A549 (cell line): ENCODE data around the gene FCMR. TPM values are rescaled to one million over a fixed set of nuclear protein-coding genes. Genes with fewer than 3 reads are reported as not detected.

Source experiments
- ATAC-seq, 2 experiments: fragments of 200-7000 bp in 1 of 2; fragments of >200 bp in 1 of 2; cut with Nextera tagmentation in 1 of 2; cut with Tn5 transposase in 1 of 2; 3 replicates each; pipeline versions ENCODE4 v1.8.0 to v1.9.1; 2018 to 2020; ENCODE audit warnings: mild to moderate bottlenecking in 1 of 2, moderate library complexity in 1 of 2
- CTCF ChIA-PET: fragments of 300-600 bp; sonication (Branson Sonifier 250); formaldehyde crosslinking; extraction: SDS; loops from one replicate; lab custom pipeline; 2021; ENCODE audit warnings: antibody characterized with exemption, inconsistent platforms; lab: Yijun Ruan, JAX
- POLR2A ChIA-PET: fragments of 350-600 bp; formaldehyde crosslinking; extraction: SDS; loops from one replicate; lab custom pipeline; 2021; ENCODE audit warnings: antibody characterized with exemption, inconsistent platforms; lab: Yijun Ruan, JAX
- DNase-seq, 2 experiments: peaks; one replicate each; pipeline versions ENCODE4 v3.0.0 to v3.0.0-alpha.2; 2011 to 2016; ENCODE audit warnings: low read depth in 1 of 2, low spot score in 1 of 2
- FAIRE-seq: peaks from 2 replicates; lab custom pipeline; 2011; peaks lifted over from hg19 to GRCh38; lab: Jason Lieb, UNC
- H3K27ac ChIP-seq, 2 experiments: fragments of >200 bp; sonication (Bioruptor Twin); formaldehyde crosslinking; 3 replicates each; pipeline ENCODE4 v1.5.1; 2016 to 2017
- H3K4me1 ChIP-seq: fragments of >200 bp; sonication (Bioruptor Twin); formaldehyde crosslinking; 3 replicates; pipeline ENCODE4 v1.6.1; 2016
- H3K4me2 ChIP-seq: fragments of >200 bp; sonication (Bioruptor Twin); formaldehyde crosslinking; 3 replicates; pipeline ENCODE4 v1.6.1; 2016
- H3K4me3 ChIP-seq: fragments of >200 bp; sonication (Bioruptor Twin); formaldehyde crosslinking; 3 replicates; pipeline ENCODE4 v1.5.1; 2016
- H3K9me3 ChIP-seq: fragments of >200 bp; sonication (Bioruptor Twin); formaldehyde crosslinking; 3 replicates; pipeline ENCODE4 v1.6.1; 2016
- CBX2 ChIP-seq: fragments of 200-600 bp; sonication (generic); IDR thresholded peaks from 2 replicates; pipeline ENCODE4 v1.6.1; 2016; ENCODE audit warnings: low read depth, mild to moderate bottlenecking, borderline replicate concordance
- CEBPB ChIP-seq, 2 experiments: fragments of >200 bp in 1 of 2; sonication (Bioruptor Twin) in 1 of 2; formaldehyde crosslinking in 1 of 2; IDR thresholded peaks; 2 replicates each; pipeline ENCODE4 v1.6.1; 2012 to 2016
- EHF ChIP-seq: fragments of 250-450 bp; sonication (Bioruptor Pico); IDR thresholded peaks from 2 replicates; pipeline ENCODE4 v1.5.0; 2020; ENCODE audit warnings: mild to moderate bottlenecking
- EHMT2 ChIP-seq: fragments of 200-600 bp; sonication (generic); IDR thresholded peaks from 2 replicates; pipeline ENCODE4 v1.6.1; 2016; ENCODE audit warnings: antibody characterized with exemption, low read depth, mild to moderate bottlenecking, moderate library complexity
- FOSB ChIP-seq: fragments of 250-450 bp; sonication (Bioruptor Pico); IDR thresholded peaks from 2 replicates; pipeline ENCODE4 v1.5.0; 2020; ENCODE audit warnings: mild to moderate bottlenecking, moderate library complexity
- HDAC2 ChIP-seq: fragments of 200-600 bp; sonication (generic); IDR thresholded peaks from 2 replicates; pipeline ENCODE4 v1.6.1; 2016
- HOXA7 ChIP-seq: fragments of 250-450 bp; sonication (Bioruptor Pico); IDR thresholded peaks from 2 replicates; pipeline ENCODE4 v1.5.0; 2020; ENCODE audit warnings: mild to moderate bottlenecking, moderate library complexity
- JUN ChIP-seq, 2 experiments: fragments of >200 bp; sonication (Bioruptor Twin); formaldehyde crosslinking; IDR thresholded peaks; 2 replicates in 1 of 2; 3 replicates in 1 of 2; pipeline ENCODE4 v1.6.1; 2016 to 2017
- NR3C1 ChIP-seq: fragments of >200 bp; sonication (Bioruptor Twin); formaldehyde crosslinking; IDR thresholded peaks from 3 replicates; pipeline ENCODE4 v1.6.1; 2017
- RCOR1 ChIP-seq: fragments of 150-350 bp; IDR thresholded peaks from 2 replicates; pipeline ENCODE4 v1.6.1; 2014; ENCODE audit warnings: antibody characterized with exemption, low read length, low read depth
- RFX5 ChIP-seq: fragments of 450-650 bp; IDR thresholded peaks from 2 replicates; pipeline ENCODE4 v1.7.1; 2014; ENCODE audit warnings: antibody characterized with exemption, mild to moderate bottlenecking, moderate library complexity
- RNF2 ChIP-seq: fragments of 200-600 bp; sonication (generic); IDR thresholded peaks from 2 replicates; pipeline ENCODE4 v1.6.1; 2016; ENCODE audit warnings: low read depth, mild to moderate bottlenecking, antibody characterized with exemption, moderate library complexity, borderline replicate concordance
- TFCP2L1 ChIP-seq: fragments of 250-450 bp; sonication (Bioruptor Pico); IDR thresholded peaks from 2 replicates; pipeline ENCODE4 v1.5.0; 2021; ENCODE audit warnings: mild to moderate bottlenecking
- TP53 ChIP-seq: fragments of 250-450 bp; sonication (Bioruptor Pico); IDR thresholded peaks from 2 replicates; pipeline ENCODE4 v1.5.0; 2021; ENCODE audit warnings: mild to moderate bottlenecking, moderate library complexity
- ZSCAN20 ChIP-seq: fragments of 250-450 bp; sonication (Bioruptor Pico); IDR thresholded peaks from 2 replicates; pipeline ENCODE4 v1.8.0; 2022; ENCODE audit warnings: mild to moderate bottlenecking, moderate library complexity
- WGBS: methylation state at CpG from one replicate; pipeline ENCODE4 v1.1.6; 2017; ENCODE audit errors: missing lambda C conversion rate; 5-methylcytosine and 5-hydroxymethylcytosine counted together
- polyA minus RNA-seq: library from RNA; depleted of rRNA, polyadenylated mRNA; stranded (reverse); fragments of >200 nt; gene quantifications from 2 replicates; pipeline ENCODE4 v1.2.3, GENCODE V29; 2011; rRNA and poly(A)+ RNA removed
- polyA plus RNA-seq, 4 experiments: library from polyadenylated mRNA; depleted of rRNA in 3 of 4; stranded (reverse); fragments of >200 nt; fragmentation: RNase III in 1 of 4; extraction: RNeasy Plus Mini Kit Qiagen cat#74134 plus additional on column Dnase treatment in 1 of 4; gene quantifications; 2 replicates in 3 of 4; 3 replicates in 1 of 4; pipeline ENCODE4 v1.2.3, GENCODE V29; 2011 to 2017
- TF ChIP-seq, protein P1 (sequence below): fragments of >200 bp; sonication (Bioruptor Twin); formaldehyde crosslinking; IDR thresholded peaks from 2 replicates; pipeline ENCODE4 v1.6.1; 2016
- TF ChIP-seq, protein P2 (sequence below): fragments of >200 bp; sonication (Bioruptor Twin); formaldehyde crosslinking; IDR thresholded peaks from 3 replicates; pipeline ENCODE4 v1.5.1; 2016
- TF ChIP-seq, protein P3 (sequence below): fragments of >200 bp; sonication (Bioruptor Twin); formaldehyde crosslinking; IDR thresholded peaks from 3 replicates; pipeline ENCODE4 v1.6.1; 2016
- TF ChIP-seq, protein P4 (sequence below): fragments of 250-450 bp; sonication (Bioruptor Pico); IDR thresholded peaks from 2 replicates; pipeline ENCODE4 v1.5.0; 2020; ENCODE audit warnings: low read depth, mild to moderate bottlenecking, moderate library complexity
- TF ChIP-seq, protein P5 (sequence below): fragments of 200-600 bp; sonication (generic); IDR thresholded peaks from 2 replicates; pipeline ENCODE4 v1.6.1; 2016; ENCODE audit warnings: antibody characterized with exemption, mild to moderate bottlenecking, moderate library complexity
- TF ChIP-seq, protein P6 (sequence below): fragments of 450-650 bp; IDR thresholded peaks from 2 replicates; pipeline ENCODE4 v1.6.1; 2014; ENCODE audit warnings: antibody characterized with exemption

The FCMR gene, protein sequence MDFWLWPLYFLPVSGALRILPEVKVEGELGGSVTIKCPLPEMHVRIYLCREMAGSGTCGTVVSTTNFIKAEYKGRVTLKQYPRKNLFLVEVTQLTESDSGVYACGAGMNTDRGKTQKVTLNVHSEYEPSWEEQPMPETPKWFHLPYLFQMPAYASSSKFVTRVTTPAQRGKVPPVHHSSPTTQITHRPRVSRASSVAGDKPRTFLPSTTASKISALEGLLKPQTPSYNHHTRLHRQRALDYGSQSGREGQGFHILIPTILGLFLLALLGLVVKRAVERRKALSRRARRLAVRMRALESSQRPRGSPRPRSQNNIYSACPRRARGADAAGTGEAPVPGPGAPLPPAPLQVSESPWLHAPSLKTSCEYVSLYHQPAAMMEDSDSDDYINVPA
- polyA plus RNA-seq (2011; rRNA removed) (0.19 and 0.73 TPM in 2 replicates), polyA plus RNA-seq (2017; fragmentation: RNase III; extraction: RNeasy Plus Mini Kit Qiagen cat#74134 plus additional on column Dnase treatment) (0.93 to 1.3 TPM (median 1.0 TPM) in 3 replicates), polyA minus RNA-seq (0.58 and 0.91 TPM in 2 replicates)
- 0.94 and 1.2 TPM in 2 replicates for polyA plus RNA-seq (2012; cell fraction: cytosol; rRNA removed)
- polyA plus RNA-seq (2012; cell fraction: nucleus; rRNA removed), result 0.58 and 0.61 TPM in 2 replicates

DNA sequence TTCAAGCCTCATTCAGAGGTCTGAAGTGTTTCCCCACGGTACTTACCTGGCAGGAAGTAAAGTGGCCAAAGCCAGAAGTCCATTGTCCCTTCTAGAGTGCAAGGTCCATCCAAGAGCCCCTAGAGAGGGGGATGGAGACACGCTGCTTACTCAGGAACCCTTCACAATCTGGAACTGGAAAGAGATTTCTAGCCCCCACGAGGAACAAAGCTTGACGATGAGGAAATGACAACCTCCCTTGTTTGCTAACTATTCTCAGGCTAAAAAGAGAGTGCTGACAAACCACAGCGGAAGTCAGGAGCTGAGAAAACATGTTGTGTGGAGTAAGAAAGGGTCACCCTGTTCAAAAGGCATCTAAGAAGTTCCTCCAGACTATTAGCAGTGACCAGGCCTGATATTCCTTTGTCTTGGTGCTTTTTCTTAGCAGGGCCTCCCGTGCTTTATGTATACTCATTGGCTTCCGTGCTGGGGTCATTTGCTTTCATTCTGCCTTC lies at the start of gene FCMR:
FCMR (minus strand) TSS at position 170 of the 494 bp plus-strand sequence; CDS start at position 83, 87 bp downstream.
- Histone ChIP-seq H3K9me3 (no peaks in the 10 kb centered on the region), H3K4me2 (no peak within 1 kb of the TSS), H3K27ac (no peak within 1 kb of the TSS), H3K4me1 (peaks cover 2% of the 10 kb centered on the region), H3K4me3 (no peak within 1 kb of the TSS)
- POLR2A ChIA-PET, result no interaction called here
- DNase-seq, result no peak
- CTCF ChIA-PET, result interaction anchor here (0.6 to 3.0 kb wide), 11 partner anchors 10 to 309 kb away, joined by 3 to 27 read pairs (median 3); partner anchors contain the start of gene EIF2D
- WGBS, result 61% methylated on average over 7 of the region's 7 CpGs
- TF ChIP-seq JUN (IDR thresholded peaks at IDR 0.05) (no peak), RCOR1 (no peak), NR3C1 (no peak)
- no peak for ATAC-seq
- FAIRE-seq, result no peak

DNA sequence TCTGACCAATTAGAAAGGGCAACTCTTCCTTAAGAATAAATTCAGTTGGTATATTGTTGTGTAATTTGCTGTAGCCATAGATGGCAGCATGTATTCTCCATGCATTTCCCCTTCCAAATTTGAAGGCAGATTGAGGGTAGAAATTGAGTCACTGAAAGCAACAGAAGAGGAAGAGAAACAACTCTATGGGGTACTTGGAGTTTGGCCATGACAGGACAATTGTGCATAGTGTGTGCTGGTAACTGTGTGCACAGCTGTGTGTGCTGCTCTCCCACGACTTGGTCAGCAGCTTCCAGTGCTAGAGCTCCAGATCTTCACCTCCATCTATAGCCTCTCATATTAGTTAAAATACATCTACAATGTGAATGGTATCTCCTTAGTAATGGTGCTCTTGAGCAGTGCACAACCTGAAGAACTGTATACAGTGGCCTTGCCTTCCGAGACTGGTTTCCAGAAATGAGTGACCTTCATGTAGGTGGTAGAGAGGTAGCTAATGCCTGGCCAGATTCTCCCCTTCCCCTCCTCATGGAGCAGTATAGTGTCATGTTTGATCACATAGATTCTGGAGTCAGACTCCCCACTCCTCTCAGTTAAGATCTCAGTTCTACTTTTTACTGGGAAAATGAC lies 49.4 kb upstream of the FCMR start:
- WGBS, result 49% methylated on average over 2 of the region's 2 CpGs
- H3K9me3 ChIP-seq, result no peaks in the 10 kb centered on the region
- DNase-seq (no peak), FAIRE-seq (no peak), ATAC-seq (no peak)
- POLR2A ChIA-PET, result no interaction called here
- no peak overlapping the region for H3K27ac ChIP-seq
- no peaks in the 10 kb centered on the region for H3K4me1 ChIP-seq
- H3K4me2 ChIP-seq, result no peak overlapping the region
- CTCF ChIA-PET, result interaction anchor here (0.8 to 8.9 kb wide), 4 partner anchors 10 to 481 kb away, joined by 3 to 90 read pairs (median 6); no protein-coding TSS in a partner anchor
- TF ChIP-seq, protein P1, sequence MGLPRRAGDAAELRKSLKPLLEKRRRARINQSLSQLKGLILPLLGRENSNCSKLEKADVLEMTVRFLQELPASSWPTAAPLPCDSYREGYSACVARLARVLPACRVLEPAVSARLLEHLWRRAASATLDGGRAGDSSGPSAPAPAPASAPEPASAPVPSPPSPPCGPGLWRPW, result no peak
- no peak for TF ChIP-seq RNF2
- no peak for TF ChIP-seq EHF (CRISPR knock-in tag)
- TF ChIP-seq CEBPB (IDR thresholded peaks at IDR 0.05), result no peak
- TF ChIP-seq ZSCAN20 (CRISPR knock-in tag), result no peak
- TF ChIP-seq, protein P2, sequence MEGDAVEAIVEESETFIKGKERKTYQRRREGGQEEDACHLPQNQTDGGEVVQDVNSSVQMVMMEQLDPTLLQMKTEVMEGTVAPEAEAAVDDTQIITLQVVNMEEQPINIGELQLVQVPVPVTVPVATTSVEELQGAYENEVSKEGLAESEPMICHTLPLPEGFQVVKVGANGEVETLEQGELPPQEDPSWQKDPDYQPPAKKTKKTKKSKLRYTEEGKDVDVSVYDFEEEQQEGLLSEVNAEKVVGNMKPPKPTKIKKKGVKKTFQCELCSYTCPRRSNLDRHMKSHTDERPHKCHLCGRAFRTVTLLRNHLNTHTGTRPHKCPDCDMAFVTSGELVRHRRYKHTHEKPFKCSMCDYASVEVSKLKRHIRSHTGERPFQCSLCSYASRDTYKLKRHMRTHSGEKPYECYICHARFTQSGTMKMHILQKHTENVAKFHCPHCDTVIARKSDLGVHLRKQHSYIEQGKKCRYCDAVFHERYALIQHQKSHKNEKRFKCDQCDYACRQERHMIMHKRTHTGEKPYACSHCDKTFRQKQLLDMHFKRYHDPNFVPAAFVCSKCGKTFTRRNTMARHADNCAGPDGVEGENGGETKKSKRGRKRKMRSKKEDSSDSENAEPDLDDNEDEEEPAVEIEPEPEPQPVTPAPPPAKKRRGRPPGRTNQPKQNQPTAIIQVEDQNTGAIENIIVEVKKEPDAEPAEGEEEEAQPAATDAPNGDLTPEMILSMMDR, result no peak
- no peak for TF ChIP-seq JUN (IDR thresholded peaks at IDR 0.05)
- TF ChIP-seq, protein P3, sequence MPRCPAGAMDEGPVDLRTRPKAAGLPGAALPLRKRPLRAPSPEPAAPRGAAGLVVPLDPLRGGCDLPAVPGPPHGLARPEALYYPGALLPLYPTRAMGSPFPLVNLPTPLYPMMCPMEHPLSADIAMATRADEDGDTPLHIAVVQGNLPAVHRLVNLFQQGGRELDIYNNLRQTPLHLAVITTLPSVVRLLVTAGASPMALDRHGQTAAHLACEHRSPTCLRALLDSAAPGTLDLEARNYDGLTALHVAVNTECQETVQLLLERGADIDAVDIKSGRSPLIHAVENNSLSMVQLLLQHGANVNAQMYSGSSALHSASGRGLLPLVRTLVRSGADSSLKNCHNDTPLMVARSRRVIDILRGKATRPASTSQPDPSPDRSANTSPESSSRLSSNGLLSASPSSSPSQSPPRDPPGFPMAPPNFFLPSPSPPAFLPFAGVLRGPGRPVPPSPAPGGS, result no peak
- no peak for TF ChIP-seq TFCP2L1
- TF ChIP-seq EHMT2, result no peak
- TF ChIP-seq TP53 (CRISPR knock-in tag), result no peak
- no peak for TF ChIP-seq NR3C1
- H3K4me3 ChIP-seq, result no peak overlapping the region

DNA sequence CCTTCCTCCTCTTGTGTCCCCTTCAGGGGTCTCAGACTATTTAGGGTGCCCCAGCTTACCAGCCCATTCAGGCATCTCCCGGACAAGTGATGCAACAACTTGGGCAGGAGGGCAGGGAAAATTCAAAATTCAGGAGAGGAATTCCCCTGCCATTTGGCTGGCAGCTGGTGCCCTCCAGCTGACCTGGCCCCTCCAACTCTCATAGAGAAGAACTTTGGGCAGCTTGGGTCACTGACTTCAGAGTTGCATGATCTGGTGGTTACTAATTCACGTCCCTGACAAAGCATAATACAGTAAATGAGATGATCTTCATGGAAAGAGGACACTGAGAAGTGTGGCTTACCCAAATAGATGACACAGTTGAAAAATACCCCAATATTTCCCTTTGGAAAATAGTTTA lies 48.7 kb upstream of the FCMR start, which contains the start of gene FCAMR:
FCAMR (minus strand) TSS at position 15 of the 400 bp plus-strand sequence. CDS start 335 bp downstream, outside the sequence.
- CTCF ChIA-PET, result interaction anchor here (0.8 to 8.9 kb wide), 5 partner anchors 11 to 480 kb away, joined by 3 to 90 read pairs (median 8); no protein-coding TSS in a partner anchor
- POLR2A ChIA-PET, result no interaction called here
- no peak for DNase-seq
- TF ChIP-seq ZSCAN20 (CRISPR knock-in tag), result no peak
- no peak for TF ChIP-seq RFX5
- no peak for TF ChIP-seq CBX2
- no peak for TF ChIP-seq FOSB (CRISPR knock-in tag)
- TF ChIP-seq, protein P4, sequence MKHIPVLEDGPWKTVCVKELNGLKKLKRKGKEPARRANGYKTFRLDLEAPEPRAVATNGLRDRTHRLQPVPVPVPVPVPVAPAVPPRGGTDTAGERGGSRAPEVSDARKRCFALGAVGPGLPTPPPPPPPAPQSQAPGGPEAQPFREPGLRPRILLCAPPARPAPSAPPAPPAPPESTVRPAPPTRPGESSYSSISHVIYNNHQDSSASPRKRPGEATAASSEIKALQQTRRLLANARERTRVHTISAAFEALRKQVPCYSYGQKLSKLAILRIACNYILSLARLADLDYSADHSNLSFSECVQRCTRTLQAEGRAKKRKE, result no peak
- TF ChIP-seq, protein P5, sequence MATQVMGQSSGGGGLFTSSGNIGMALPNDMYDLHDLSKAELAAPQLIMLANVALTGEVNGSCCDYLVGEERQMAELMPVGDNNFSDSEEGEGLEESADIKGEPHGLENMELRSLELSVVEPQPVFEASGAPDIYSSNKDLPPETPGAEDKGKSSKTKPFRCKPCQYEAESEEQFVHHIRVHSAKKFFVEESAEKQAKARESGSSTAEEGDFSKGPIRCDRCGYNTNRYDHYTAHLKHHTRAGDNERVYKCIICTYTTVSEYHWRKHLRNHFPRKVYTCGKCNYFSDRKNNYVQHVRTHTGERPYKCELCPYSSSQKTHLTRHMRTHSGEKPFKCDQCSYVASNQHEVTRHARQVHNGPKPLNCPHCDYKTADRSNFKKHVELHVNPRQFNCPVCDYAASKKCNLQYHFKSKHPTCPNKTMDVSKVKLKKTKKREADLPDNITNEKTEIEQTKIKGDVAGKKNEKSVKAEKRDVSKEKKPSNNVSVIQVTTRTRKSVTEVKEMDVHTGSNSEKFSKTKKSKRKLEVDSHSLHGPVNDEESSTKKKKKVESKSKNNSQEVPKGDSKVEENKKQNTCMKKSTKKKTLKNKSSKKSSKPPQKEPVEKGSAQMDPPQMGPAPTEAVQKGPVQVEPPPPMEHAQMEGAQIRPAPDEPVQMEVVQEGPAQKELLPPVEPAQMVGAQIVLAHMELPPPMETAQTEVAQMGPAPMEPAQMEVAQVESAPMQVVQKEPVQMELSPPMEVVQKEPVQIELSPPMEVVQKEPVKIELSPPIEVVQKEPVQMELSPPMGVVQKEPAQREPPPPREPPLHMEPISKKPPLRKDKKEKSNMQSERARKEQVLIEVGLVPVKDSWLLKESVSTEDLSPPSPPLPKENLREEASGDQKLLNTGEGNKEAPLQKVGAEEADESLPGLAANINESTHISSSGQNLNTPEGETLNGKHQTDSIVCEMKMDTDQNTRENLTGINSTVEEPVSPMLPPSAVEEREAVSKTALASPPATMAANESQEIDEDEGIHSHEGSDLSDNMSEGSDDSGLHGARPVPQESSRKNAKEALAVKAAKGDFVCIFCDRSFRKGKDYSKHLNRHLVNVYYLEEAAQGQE, result no peak
- no peak for TF ChIP-seq HOXA7 (CRISPR knock-in tag)
- TF ChIP-seq HDAC2, result no peak
- no peak for TF ChIP-seq TFCP2L1
- TF ChIP-seq, protein P6, sequence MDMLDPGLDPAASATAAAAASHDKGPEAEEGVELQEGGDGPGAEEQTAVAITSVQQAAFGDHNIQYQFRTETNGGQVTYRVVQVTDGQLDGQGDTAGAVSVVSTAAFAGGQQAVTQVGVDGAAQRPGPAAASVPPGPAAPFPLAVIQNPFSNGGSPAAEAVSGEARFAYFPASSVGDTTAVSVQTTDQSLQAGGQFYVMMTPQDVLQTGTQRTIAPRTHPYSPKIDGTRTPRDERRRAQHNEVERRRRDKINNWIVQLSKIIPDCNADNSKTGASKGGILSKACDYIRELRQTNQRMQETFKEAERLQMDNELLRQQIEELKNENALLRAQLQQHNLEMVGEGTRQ, result no peak

More for the DNA sequence above, 48.7 kb upstream of the FCMR start, which contains the start of gene FCAMR:
- H3K4me2 ChIP-seq, result no peak within 1 kb of the TSS
- WGBS, result 49% methylated on average over 2 of the region's 2 CpGs
- FAIRE-seq (no peak), ATAC-seq (no peak)
- no peak within 1 kb of the TSS for H3K4me3 ChIP-seq
- no peak within 1 kb of the TSS for H3K27ac ChIP-seq
- no peaks in the 10 kb centered on the region for H3K4me1 ChIP-seq
- H3K9me3 ChIP-seq, result no peaks in the 10 kb centered on the region
